GM21717 (cell line): ENCODE data around the gene CTDSPL.
"Not testable (repeated sequence)": the region's sequence is repeated elsewhere in the genome, so short reads cannot be mapped to it uniquely, and the experiment has no call there.

ENCODE experiments used
- ATAC-seq: cut with Tn5 transposase; IDR thresholded peaks from one replicate; pipeline ENCODE4 v1.9.1; 2021; ENCODE audit warnings: mild to moderate bottlenecking, moderate library complexity; ENCODE audit not compliant: unreplicated experiment

CTDSPL gene, protein sequence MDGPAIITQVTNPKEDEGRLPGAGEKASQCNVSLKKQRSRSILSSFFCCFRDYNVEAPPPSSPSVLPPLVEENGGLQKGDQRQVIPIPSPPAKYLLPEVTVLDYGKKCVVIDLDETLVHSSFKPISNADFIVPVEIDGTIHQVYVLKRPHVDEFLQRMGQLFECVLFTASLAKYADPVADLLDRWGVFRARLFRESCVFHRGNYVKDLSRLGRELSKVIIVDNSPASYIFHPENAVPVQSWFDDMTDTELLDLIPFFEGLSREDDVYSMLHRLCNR

DNA sequence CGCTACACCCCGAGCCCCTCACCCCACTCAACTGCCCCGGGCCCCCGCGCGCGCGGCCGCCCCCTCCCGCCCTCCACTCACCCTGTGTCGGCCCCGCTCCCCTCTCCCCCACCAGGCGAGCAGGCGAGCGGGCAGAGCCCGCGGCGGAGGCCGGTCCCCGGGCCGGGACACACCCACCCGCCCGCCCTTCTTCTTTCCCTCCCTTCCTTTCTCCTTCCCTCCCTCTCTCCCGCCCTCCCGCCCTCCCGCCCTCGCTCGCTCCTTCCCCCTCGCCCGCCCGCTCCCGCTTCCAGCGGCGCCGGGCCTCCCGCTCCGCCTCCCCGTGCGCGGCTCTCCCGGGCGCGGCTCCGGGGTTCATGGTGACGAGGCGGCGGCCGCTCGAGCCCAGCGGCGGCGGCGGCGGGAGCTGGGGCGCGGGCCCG is at the start of gene CTDSPL:
Gene CTDSPL (plus strand): TSS at position 261 of the 422 bp plus-strand sequence. CDS start 320 bp downstream, outside the sequence.
- no peak for ATAC-seq

DNA sequence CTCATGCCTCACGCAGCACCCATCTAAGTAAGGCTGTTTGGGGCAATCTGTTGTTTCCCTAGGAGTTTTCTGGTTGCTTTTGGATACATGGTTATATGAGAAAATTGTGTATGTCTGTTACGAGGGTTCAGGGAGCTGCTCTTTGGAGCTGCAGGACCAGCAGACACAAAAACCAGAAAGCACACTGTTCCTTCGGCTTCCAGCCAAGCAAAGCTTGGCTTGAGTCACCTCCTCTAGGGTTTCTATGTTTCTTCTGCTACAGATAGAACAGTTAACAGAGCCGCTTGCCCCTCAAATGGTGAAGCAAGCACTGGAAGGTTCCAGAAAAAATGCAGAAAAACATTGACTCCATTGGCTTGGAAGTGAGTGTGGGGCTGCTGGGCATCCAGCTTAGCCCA is 49.2 kb upstream of the CTDSPL start:
- no peak for ATAC-seq

DNA sequence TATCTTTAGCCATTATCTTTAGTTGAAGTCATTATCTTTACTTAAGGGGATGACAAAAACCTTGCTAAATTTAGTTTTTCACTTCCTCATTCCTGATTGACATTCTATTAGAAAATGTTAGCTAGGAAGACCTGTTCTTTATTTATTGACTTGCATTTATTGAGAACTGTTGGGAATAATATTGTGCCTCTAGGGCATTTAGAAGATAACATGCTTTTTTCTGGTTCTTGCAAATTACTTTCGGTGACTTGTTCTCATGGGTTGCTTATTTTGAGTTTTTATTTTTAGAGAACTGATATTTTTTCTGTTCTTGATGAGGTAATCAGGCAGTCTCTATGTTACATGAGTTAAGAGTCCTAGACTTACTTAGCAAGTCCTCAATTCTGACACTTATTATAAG is 48.3 kb upstream of the CTDSPL start:
- ATAC-seq: no peak

DNA sequence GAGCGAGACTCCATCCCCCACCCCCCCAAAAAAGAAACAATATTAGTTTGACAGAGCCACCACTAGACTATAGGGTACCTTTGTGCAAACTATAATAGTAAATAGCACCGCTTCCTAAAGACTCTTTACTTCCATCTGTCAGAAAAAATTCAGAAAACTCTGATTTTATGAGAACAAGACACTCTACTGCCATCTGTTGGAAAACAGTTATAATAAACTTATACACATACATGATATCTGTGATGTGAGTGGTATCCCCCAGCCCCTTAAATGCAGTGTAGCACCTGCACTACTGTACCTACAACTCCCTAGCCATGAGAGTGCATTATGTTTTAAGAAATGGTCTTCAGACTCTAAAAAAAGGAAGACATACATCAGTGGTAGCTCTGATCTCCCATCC is 47.1 kb upstream of the CTDSPL start:
- no peak for ATAC-seq

DNA sequence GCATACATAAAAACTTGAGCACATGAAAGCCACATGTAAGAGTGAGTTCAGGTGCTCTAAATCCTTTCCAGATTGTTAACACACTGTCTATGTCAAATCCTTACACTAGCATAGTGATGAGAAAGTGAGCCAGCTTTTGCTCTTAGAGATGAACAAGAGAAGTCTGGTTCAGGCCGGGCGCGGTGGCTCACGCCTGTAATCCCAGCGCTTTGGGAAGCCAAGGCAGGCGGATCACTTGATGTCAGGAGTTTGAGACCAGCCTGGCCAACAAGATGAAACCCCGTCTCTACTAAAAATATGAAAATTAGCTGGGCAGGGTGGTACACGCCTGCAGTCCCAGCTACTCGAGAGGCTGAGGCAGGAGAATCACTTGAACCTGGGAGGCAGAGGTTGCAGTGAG is 46.5 kb upstream of the CTDSPL start:
- not testable (repeated sequence) for ATAC-seq

DNA sequence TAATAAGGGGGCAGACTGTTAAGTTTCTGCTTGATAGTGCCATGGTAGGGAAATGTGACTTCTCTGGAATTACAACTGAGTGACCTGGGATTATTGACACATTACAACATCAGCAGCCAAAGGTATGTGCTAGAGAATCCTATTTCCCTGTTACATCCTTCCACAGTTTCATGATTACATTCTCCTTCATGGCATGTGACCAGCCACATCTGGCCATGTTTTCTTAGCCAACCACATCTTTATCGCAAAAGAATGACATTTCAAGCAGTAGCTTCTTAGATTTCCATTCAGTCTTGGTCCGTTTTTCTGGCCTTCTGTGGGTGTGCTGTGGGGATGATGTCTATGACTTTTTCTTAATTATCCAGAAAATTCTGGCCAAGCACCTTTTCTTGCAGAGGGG is 45.4 kb upstream of the CTDSPL start:
- ATAC-seq: no peak

DNA sequence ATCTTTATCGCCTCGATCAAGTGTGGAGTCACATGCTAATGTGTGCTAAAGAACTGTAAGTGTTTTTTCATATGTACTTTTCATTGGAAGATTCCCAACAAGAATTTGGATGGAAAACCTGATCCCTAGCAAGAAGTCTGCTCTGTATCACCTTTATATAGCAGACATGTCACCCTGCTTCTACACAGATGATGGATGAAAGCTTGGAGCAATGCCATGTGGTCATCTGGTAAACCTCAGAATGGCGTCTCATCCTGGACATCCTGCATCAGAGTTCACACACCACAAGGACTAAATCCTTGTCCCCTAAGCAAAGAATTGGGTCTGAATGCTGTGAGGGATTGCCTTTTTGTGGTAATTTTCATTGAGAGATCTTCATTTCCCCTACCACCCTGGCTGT is 42.1 kb upstream of the CTDSPL start:
- ATAC-seq: no peak

DNA sequence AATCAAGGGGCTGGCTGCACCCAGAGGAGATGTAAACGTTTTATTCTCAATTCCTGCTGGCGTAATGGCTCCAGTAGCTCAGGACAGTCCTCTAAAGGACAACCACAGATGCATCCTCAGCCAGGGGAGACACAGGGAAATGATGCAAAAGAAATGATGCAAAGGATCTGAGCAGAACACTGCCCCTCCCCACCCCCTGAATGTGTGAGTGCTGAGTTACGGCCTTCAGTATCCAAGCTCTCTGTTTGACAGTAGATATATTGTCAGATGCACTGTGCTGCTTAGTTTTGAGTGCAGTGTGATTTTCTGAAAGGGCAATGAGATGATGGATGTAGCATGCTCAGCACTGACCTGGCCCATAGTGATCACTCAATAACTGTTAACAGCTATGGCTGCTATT is 41.4 kb upstream of the CTDSPL start:
- ATAC-seq: no peak

DNA sequence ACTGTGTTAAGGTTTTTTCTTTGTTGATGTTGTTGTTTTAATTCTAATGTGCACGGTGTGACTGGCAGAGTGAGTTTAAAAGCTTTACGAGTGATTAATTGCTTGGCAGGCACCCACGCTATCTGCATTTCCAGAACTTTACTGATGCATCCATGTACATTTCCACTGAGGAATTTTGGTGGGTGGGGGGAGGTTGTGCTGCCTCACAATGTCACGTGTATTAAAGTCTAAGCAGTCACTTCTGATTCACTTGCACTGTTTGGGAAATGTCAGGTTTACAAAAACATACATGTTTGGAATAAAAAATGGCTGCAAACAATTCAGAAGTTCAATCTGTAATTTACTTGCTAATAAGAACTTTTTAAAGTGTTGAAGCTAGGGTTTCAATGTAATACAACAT is 38.5 kb upstream of the CTDSPL start:
- no peak for ATAC-seq

DNA sequence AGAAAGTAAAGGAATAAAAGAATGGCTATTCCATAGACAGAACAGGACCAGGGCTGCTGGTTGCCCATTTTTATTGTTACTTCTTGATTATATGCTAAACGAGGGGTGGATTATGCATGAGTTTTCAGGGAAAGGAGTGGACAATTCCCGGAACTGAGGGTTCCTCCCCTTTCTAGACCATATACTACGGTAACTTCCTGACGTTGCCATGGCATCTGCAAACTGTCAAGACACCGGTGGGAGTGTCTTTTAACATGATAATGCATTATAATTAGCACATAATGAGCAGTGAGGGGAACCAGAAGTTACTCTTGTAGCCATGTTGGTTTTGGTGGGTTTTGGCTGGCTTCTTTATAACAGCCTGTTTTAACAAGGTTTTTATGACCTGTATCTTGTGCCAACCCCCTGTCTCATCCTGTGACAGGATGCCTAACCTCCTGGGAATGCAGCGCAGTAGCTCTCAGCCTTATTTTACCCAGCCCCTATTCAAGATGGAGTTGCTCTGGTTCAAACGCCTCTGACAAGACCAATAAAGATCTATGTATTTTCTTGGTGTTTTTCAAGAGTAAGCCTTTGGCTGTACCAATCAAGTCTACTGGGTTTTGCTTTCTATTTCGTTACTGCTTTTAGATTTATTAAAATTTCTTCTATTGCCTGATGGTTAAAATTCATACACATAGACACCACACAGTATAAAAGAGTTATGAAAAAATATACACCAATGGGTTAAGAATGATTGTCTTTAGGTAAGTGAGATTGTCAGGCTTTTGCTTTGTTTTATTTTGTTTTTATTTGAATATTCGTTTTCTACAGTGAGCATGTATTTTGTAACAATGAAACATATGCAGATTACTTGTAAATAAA is 37.4 kb upstream of the CTDSPL start:
- no peak for ATAC-seq

DNA sequence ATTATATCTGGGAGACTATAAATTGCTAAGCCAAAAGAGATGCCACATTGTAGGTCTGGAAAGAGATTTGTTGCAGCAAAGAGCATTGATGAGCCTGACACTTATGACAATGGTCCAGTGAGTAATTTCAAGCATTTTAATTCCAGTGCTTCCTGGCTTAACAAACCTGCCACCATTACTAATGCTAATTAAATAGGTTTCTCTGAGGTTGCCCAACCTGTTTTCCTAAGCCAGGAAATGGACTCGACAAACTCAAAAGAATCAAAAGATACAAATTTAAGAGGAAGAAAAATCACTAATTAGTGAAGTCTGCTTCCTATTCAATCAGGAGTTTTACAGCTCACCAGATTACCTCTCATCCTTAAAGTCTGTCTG is 36.7 kb upstream of the CTDSPL start:
- ATAC-seq: no peak

DNA sequence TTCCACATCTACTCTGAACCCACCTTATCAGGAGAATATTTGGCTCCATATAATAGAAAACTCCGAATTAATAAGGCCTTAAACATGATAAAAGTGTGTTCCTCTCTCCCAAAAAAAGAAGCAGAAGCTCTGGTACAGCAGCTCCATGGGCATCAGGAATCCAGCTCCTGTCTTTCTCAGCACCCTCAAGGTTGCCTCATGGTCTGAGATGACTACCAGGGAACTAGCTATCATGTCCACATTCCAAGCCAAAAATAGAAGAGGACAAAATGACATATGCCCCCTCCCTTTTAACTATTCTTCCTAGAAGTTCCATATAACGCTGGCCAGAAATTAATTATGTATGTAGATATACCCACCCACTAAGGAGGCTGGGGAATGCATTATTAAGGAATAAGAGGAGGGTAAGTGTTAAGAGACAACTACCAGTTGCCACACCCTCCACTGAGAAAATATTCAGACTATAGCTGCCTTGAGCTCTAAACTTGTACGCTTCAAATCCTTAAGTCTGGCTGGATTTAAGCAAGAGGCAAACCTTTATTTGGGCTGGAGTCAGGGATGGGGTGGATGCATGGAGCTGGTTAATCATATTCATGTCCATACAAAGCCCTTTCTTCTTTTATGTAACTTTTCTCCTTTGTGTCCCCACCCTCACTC is 35.8 kb upstream of the CTDSPL start:
- ATAC-seq: no peak

DNA sequence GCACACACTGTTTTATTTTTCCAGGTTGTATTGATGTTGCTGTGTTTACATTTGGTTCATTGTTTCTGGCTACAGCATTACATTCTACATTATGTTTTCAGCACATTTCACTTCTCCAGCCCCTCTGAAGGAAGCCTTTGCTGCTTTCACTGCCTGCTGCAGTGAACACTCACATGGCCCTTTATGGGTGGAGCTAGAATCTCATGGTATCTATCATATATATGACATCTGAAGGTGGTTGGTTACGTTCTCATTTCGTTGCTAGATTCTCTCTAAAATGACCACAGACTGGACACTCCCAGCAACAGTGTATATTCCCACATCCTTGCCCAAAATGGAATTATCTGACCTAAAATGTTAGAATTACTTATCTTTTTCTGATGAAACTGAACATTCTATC is 35.2 kb upstream of the CTDSPL start:
- no peak for ATAC-seq

DNA sequence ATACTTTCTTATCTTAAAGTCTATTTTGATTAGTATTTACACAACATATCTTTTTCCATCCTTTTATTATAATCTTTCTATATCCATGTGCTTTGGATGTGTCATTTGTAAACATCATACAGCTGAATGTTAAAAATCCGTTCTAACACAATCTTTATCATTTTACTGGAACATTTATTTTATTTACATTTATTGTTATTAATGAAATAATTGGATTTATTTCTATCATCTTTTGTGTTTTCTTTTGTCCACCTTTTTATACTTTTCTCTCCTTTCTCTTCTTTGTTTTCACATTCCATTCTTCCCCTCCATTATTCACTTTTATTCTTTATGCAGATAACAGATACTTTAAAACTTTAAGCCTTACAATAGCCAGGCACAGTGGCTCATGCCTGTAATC is 34.7 kb upstream of the CTDSPL start:
- no peak for ATAC-seq

DNA sequence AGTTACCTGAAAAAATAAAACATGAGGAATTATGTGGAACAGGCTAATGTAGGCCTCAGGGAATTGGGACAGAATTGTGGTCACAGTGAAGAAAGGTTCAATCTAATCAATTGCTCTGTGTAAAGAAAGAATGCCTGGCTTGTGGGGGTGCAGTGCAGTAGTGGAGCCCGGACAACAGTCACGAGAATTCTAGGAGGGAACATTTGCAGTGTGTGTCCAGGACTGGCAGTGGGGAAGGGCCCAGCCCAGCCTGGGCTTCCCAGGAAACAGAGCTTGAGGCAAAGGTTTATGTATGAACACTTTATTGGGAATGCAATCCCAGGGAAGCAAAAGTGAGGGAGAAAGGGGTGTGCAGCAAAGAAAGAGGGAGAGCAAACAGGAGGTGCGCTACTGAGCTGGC is 29.2 kb upstream of the CTDSPL start:
- no peak for ATAC-seq

DNA sequence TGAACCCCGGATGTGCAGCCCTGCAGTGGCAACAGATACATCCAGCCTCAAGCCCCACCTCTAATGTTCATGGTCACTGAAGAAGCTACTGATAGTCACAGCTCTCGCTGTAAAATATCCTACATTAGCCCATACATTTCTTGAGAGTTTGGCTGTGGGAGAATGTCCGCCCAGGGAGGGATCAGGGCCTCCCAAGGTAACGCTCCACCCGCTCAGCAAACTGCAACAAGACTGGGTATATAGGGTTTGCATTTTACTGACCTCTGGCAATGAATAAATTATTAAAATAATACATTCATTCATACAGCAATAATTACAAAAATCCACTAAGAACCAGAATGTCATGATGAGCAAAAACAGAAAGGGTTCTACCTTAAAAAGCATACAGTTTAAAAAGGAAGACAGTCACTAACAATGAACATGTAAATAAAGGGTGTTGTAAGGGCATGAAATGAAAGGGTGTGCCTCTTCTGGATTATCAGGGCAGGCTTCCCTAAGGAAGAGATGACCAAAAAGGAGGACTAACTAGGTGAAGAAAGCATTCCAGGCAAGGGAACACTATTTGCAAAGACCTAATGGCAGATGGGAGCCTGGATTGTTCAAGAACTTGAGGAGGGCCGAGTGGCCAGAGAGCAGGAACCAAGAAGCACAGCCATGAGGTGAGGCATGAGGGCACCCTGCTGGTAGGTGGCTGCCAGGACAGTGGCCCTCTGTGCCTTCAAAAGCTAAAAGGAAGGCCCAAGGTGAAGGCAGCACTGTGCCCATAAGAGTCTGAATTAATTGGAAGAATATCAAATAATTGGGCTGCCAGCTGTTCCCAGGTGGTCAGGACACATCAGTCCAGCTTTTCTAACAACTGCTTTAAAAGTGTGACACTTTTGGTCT is 28.1 kb upstream of the CTDSPL start:
- ATAC-seq: no peak

DNA sequence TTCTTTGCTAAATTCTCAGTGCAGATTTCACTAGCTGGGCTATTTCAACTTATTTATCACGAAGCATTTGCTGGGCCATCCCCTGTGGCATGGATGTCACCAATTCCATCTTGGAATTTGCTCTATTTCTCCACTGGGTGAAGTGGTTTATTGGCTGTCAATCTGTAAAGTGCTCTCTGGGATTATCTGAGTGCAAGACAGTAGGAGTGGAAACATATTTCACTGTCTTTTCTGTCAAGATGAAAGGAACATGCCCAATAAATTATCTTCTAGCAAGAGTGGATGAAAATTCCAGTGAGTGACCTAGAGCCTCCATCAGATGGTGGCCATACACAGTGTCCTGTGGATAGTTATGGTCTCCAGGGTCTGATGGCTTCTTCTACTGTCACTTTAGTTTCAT is 25.1 kb upstream of the CTDSPL start:
- ATAC-seq: no peak

DNA sequence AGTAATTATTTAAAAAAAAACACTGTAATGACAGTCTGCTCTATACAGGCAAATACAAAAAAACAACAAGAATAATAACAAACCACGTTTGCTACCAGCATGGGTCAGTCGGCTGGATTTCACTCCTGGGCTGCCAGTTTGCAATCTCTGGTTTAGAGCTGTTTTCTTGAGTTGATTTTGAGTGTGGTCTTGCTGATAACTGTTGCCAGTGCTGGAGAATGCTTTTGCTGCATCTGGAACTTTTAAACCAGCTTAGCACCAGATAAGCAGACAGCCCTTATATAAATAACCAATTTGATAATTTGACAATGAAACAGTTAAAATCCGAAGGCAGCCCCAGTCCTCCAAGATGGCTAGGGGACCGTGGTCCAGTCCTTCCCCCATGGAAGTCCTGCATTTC is 14.0 kb upstream of the CTDSPL start:
- ATAC-seq: no peak

DNA sequence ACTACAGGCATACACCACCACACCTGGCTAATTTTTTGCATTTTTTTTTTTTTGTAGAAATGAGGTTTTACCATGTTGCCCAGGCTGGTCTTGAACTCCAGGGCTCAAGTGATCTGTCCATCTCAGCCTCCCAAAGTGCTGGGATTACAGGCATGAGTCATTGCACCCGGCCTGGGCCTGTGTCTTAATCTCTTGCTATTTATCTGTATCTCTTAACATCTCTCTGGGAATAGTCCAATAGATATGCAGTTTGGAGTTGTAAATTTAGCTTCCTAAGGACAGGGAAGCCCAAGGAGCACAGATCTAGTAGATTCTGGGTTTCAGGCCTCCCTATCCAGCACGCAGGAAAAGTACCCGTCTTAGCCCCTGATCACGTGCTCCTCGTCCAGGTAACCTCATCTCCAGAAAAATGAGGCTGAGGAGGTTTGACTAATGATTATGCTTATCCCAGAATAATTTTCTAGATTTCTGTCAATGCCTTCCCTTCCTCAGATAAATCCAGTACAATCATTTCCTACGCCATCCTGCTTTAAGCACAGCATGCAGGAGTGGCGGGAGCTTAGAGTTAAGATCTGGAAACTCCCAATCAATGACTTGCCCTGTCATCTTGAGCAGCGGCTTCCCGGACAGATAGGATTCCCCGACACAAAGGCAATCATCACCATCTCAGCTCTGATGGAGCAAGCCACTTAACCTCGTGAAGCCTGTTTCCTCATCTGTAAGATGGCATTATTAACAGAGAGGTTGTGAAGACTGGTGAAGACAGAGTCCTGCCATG is 12.3 kb upstream of the CTDSPL start:
- no peak for ATAC-seq

DNA sequence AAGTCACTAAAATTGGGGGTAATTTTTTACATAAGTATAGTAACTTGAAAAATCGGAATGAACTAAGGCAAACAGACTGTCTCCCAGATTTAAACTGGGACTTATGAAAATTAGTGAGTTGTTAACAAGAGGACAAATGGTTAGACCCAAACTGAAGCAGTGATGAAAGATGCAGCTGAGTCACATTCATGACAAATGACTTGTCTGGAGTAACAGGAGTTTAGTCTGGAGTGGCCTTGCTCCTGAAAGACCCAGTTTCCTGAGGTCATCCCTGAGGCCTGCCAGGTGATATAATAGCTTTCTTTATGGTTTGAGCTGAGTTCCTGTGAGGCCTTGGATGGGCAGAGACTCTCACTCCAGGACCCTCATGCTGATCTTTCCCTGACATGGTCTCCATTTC is 9.6 kb upstream of the CTDSPL start:
- ATAC-seq: no peak
